ENCODE measurements around the gene NAPB.

Gene NAPB

GRCh38 chr20:23344336-23344735, 77.0 kb downstream of the NAPB start:
- no peak for DNase-seq (ENCODE audit: low read depth)

- DNase-seq (ENCODE audit: low read depth): no peak
Observed at GRCh38 chr20:23343590-23343989, 77.7 kb downstream of the NAPB start.

- DNase-seq (ENCODE audit: low read depth): no peak
Observed at GRCh38 chr20:23341073-23341472, 80.2 kb downstream of the NAPB start.

- no peak for DNase-seq (ENCODE audit: low read depth)
Observed at GRCh38 chr20:23340524-23340923, 80.8 kb downstream of the NAPB start.

- no peak for DNase-seq (ENCODE audit: low read depth)
Observed at GRCh38 chr20:23339986-23340385, 81.3 kb downstream of the NAPB start.

GRCh38 chr20:23337312-23337711, 84.0 kb downstream of the NAPB start:
- DNase-seq (ENCODE audit: low read depth): no peak

GRCh38 chr20:23336476-23336875, 84.8 kb downstream of the NAPB start:
- no peak for DNase-seq (ENCODE audit: low read depth)

- no peak for DNase-seq (ENCODE audit: low read depth)
Observed at GRCh38 chr20:23335521-23335920, 85.8 kb downstream of the NAPB start.

GRCh38 chr20:23334111-23334510, 87.2 kb downstream of the NAPB start:
- no peak for DNase-seq (ENCODE audit: low read depth)

GRCh38 chr20:23332467-23332866, 88.8 kb downstream of the NAPB start:
- DNase-seq (ENCODE audit: low read depth): no peak

GRCh38 chr20:23331450-23332350, 89.6 kb downstream of the NAPB start:
- DNase-seq (ENCODE audit: low read depth): no peak

- DNase-seq (ENCODE audit: low read depth): no peak
Observed at GRCh38 chr20:23327617-23328333, 93.5 kb downstream of the NAPB start.

- no peak for DNase-seq (ENCODE audit: low read depth)
Observed at GRCh38 chr20:23326774-23327173, 94.5 kb downstream of the NAPB start.

GRCh38 chr20:23325107-23325506, 96.2 kb downstream of the NAPB start:
- DNase-seq (ENCODE audit: low read depth): no peak
